ENCODE measurements around the gene SPPL2B.

- TF ChIP-seq ZNF280B (CRISPR knock-in tag; IDR thresholded peaks at IDR 0.05) (no peak), ATF3 (IDR thresholded peaks at IDR 0.05) (no peak), ATF3 (CRISPR knock-in tag; conservative IDR thresholded peaks at IDR 0.05) (no peak), GATA2 (CRISPR knock-in tag; IDR thresholded peaks at IDR 0.05) (no peak), TGIF2 (CRISPR knock-in tag; IDR thresholded peaks at IDR 0.05) (no peak), ESRRA (IDR thresholded peaks at IDR 0.05; ENCODE audit: borderline replicate concordance, low read depth) (no peak), RREB1 (CRISPR knock-in tag; IDR thresholded peaks at IDR 0.05) (no peak), PRPF4 (IDR thresholded peaks at IDR 0.05; ENCODE audit: insufficient read depth, low read depth, low read length, poor library complexity, severe bottlenecking) (no peak), HNRNPK (IDR thresholded peaks at IDR 0.05; ENCODE audit: low read depth, low read length, poor library complexity, severe bottlenecking) (no peak), CEBPG (CRISPR knock-in tag; IDR thresholded peaks at IDR 0.05) (no peak), CEBPG (tag; conservative IDR thresholded peaks at IDR 0.05 in 1 of 2, IDR thresholded peaks at IDR 0.05 in 1 of 2) (no peak), TAF1 (IDR thresholded peaks at IDR 0.05; ENCODE audit: control insufficient read depth, extremely low read depth, insufficient read depth, low read length, severe bottlenecking) (no peak)
These were observed 16.6 kb downstream of the SPPL2B start for GRCh38 chr19:2345076-2345475.

Measured in K562 (cell line).